ENCODE results near the gene SAP30BP.

- TF ChIP-seq CTCF (IDR thresholded peaks at IDR 0.05) (no peak), POLR2A (IDR thresholded peaks at IDR 0.05) (no peak), EP300 (IDR thresholded peaks at IDR 0.05) (no peak)
Observed at GRCh38 chr17:75668489-75668888, 1.4 kb downstream of the SAP30BP start.

Measured in gastroesophageal sphincter (tissue), 3 donors.